C4-2B (cell line): Measurements from ENCODE around the gene NDUFA11.
"Not testable (repeated sequence)": the region's sequence is repeated elsewhere in the genome, so short reads cannot be mapped to it uniquely, and the experiment has no call there.

Experiments
- CTCF ChIP-seq: fragments of 450-650 bp; conservative IDR thresholded peaks from 2 replicates; pipeline ENCODE4 v1.5.1; 2017; ENCODE audit warnings: mild to moderate bottlenecking
- ZFX ChIP-seq: fragments of 450-650 bp; IDR thresholded peaks from 2 replicates; pipeline ENCODE4 v1.6.1; 2017

- TF ChIP-seq CTCF, ZFX: not testable (repeated sequence)
These were observed 48.4 kb downstream of the NDUFA11 start for GRCh38 chr19:5855151-5855550.
